NCI-H526 (cell line): ENCODE data around the gene DOK4.

Experiments used
- DNase-seq, 2 experiments: peaks; one replicate each; lab custom pipeline; 2025; lab: John Stamatoyannopoulos, UW

The DOK4 gene

GRCh38 chr16:57476546-57477410, 9.5 kb downstream of the DOK4 start:
- DNase-seq, result peak in 1 of 2 experiments; percentile 9

DNA sequence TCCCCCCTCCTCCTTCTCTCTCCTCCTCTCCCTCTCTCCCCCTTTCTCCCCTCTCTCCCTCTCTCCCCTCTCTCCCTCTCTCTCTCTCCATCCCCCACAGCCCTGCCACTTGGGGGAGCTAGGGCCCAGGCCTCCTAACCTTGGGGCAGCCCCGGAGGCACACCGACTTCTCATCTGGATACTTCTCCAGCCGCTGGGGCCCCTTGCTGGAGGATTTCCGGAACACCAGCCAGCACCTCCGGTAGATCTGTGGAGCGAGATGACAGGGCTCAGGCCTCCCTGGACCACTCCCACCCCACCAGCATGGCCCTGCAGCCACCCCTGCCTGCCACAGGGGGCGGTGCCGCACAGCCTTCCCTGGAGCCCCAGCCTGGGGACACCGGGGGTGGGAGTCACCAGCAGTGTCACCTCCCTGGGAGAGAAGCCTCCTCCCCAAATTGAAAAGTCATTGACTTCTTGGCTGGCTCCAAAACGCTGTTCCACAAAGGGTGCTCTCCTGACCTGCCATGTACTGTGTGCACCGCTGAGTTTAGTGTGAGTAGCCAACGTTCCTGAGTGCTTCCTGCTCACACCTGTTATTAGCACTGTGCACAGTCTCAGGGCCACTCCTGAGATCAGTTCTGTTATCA, 10.5 kb downstream of the DOK4 start:
- peak in 1 of 2 experiments; percentile 61 for DNase-seq

GRCh38 chr16:57474671-57475661, 11.3 kb downstream of the DOK4 start:
- no peak for DNase-seq

DNA sequence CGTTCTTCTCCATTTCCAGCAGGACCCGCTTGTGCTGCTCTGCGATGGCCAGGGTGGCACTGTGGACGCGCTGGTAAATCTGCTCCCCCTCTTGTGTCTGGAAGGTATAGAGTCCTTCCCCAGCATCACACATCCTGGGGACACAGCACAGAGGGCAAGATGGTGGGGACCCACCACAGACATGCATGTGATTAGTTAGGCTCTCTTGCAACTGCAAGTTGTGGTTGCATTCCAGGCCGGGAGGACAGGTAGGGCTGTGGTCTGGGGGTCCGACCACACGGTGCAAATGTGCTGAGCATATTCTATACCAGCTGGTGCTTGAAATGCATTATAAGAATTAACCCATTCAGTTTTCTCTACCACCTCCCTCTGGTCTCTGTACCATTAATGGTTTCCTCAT, 12.4 kb downstream of the DOK4 start:
- DNase-seq, result no peak

DNA sequence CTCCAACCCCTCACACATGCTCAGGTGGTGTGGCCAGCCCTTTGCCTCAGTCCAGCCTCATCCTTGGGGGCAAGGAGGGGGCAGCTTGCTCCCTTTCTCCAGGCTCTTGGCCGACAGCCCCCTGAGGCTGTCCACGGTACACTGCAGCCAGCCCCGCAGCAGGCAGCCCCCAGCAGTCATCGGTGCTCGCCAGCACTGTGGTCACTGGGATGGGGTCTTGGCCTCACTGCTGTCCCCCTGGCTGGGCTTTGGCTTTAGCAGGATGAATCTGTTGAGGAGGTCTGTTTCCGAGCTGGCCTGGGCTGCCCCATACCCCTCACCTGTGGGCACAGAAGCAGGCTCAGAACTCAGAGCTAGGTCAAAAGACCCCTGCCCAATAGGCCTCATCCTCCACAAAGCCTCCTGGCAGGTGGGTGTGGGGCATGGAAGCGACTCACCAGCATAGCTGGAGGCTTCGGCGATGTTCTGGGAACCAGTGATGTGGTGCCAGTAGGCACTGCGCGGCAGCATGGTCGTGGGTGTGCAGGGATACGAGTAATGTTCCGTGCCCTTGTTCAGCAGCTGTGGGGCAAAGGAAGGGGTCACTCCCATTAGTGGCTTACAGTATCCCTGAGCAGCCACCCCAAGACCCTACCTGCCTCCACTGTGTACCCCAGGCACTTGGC, 13.0 kb downstream of the DOK4 start:
- no peak for DNase-seq

DNA sequence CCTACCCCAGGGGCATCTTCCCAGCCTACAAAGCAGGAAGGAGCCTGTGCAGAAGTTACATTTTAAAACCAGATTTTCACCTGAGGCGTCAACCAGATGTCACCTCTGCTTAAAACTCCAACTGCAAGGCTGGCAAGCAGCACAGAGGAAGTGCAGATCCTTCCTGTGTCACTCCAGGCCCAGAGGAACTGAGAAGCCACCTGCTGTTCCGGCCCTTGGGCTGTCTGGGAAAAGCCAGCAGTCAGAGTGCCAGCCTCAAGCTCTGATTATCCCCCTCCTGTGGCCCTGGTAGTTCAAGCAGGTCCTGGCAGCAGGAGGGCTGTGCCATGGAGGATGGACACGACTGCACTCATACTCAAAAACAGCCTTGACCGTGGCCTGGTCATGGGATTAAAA, 13.6 kb downstream of the DOK4 start:
- no peak for DNase-seq

- no peak for DNase-seq
These were observed 14.2 kb downstream of the DOK4 start for GRCh38 chr16:57471852-57472664.

DNA sequence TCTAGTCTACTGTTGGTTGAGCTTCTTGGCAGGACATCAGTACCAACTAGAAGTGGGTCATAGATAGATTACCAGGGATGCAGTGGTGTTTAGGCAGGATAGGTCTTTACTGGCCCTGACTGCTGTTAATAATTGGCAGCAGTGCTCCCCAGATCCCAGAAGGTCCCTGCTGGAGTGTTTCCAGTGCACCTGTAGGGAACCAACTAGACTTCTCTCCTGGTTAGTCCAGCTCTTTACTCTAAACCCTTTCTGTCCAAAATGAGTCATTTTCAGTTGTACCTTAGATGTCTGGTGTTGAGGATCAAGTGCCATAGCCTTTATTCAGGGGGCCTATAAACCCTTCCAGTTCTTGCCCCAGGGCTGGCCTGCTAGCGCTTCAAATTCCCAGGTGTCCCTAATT, 15.1 kb downstream of the DOK4 start:
- DNase-seq, result no peak

DNA sequence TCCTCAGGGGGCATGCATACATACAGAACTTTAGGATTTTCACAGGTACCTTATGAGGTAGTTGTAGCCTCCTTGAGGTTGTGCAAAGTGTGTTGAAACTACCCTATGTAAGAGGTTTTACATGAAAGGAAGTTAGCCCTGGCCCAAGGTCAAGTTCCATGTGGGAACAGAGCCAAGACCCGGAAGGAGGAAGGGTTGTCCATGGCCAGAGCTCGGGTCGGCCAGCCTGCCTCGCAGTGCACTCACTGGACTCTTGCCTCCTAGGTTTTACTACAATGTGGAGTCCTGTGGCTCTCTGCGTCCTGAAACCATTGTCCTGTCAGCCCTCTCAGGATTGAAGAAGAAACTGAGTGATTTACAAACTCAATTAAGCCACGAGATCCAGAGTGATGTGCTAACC, 15.6 kb downstream of the DOK4 start:
- DNase-seq, result no peak

GRCh38 chr16:57469917-57470470, 16.3 kb downstream of the DOK4 start:
- DNase-seq, result peak in 1 of 2 experiments; percentile 7

DNA sequence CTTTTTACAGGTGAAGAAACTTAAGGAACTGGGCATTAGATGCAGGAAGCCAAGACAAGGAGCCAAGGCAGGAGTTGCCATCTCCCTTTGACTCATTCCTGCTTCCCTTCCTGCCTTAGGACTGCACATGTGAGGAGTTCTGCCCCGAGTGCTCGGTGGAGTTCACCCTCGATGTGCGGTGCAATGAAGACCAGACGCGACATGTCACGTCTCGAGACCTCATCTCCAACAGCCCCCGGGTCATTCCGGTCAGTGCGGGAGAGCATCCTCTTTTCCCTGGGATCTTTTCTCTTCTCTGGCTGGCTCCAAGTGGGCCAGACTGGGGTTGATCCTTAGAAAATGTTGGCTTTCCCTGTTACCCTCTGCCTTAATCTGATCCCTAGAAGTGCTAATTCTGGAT, 17.2 kb downstream of the DOK4 start:
- DNase-seq, result no peak

DNA sequence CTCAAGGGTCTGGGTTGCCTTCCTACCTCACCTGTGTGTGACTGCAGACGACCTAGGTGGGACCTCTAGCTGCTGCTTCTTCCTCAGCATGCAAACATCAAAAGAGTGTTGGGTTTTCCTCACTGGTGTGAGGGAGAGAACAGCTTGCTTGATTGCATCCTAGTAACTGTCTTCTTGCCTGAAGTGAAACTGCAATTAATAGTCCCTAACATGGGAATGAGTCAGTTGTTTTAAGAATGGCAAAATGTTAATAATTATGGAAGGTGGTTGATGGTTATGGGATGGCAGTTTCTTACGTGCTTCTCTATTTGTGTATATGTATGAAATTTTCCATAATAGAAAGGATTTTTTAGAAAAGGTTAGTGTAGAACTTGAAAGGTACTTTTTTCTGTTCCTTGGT, 17.9 kb downstream of the DOK4 start:
- no peak for DNase-seq

GRCh38 chr16:57464523-57464922, 21.8 kb downstream of the DOK4 start:
- DNase-seq, result no peak

DNA sequence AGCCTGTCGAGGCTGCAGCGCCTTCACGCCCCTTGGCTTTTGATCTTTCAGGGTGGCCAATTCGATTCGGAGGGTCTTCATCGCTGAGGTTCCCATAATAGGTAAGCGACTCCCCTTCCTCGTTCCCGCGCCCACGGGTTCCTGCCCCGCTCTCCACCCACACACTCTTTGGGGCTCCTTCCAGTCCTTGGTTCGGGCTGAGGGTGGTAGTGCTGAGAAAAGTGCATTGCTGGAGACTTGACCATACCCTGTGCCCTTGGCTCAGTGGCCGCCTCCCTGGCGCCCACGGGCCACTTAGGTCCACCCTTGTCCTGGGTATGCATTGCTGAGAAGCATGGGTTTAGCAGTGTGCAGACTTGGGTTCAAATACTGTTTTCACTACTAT, 23.3 kb downstream of the DOK4 start:
- no peak for DNase-seq

DNA sequence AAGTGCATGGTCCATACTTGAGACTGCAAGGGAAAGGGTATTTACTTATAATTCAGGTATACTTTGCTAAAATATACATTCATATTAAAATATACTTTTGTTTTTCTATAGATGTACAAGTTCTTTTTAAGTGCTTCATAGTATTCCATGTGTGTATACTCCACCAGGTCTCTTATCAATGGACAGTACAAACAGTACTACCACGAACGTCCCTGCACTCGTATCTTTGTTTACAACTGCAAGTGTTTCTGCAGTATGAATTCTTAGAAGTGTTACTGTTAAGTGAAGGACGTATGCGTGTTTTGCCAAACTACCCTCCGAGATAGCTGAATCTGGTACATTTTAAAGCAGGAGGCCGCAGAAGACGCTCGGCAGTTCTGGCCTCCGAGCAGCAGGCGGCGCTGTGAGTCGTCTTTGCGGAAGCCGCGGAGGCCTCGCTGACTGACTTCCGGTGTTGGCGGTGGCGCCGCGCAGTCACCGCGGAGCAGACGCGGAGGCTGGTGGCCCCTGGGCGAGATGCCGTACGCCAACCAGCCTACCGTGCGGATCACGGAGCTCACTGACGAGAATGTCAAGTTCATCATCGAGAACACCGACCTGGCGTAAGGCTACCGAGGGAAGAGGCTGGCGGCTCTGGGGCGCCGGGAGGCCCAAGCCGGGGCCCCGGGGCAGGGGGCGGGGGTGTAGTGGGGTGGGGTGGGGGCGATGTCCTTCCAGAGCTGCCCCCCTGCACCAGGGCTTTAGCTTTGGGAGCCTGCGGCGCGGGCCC, 23.9 kb downstream of the DOK4 start, which contains the start of gene POLR2C:
TSS of gene POLR2C (plus strand) at position 471 of the 769 bp plus-strand sequence. CDS start at position 517, 46 bp downstream.
- DNase-seq, result peak; percentile 26 to 89

GRCh38 chr16:57452021-57452420, 34.3 kb downstream of the DOK4 start:
- no peak for DNase-seq

- peak; percentile 74 to 92 for DNase-seq
These were observed 38.9 kb downstream of the DOK4 start, which contains the start of the genes CIAPIN1 and COQ9 for GRCh38 chr16:57447186-57447962. Gene CIAPIN1, minus strand, starts transcription at chr16:57447385. Its CDS starts 6,457 bp downstream, at chr16:57440928. Gene COQ9, plus strand, starts transcription at chr16:57447479. Its CDS starts 27 bp downstream, at chr16:57447506.

DNA sequence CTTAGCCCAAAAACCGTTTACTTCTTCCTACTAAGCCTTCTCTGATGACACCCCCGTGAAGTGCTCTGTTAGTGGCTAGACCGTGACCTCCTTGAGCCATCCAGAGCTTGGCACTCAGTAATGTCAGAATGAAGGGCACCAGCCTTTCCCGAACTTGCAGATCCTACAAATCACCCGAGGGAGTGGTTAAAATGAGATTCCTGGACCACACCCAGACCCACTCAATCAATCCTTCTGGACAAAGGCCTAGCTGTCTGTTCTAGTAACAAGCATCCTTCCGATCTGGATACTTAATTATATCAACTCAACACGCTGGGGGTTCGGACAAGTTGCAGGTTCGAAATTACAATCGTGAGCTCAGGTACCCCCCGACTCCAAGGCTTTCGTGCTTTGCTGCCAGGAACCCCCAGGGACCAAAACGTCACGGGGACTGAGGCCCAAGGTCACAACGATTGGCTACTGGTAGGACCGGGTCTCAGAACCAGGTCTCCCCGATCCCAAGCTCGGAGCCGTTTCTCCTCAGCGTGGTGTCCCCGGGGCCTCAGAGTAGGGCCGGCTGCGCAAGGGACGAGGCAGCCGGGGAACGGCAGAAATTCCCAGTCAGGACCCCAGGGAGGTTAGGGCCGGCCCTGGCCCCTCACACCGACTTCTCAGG, 39.6 kb downstream of the DOK4 start:
- DNase-seq, result peak in 1 of 2 experiments; percentile 44
